ENCODE results near the gene HELZ.

The HELZ gene

GRCh38 chr17:67227488-67227887 is 17.5 kb downstream of the HELZ start:
- no peak for DNase-seq

- DNase-seq, result no peak
These were observed 19.7 kb downstream of the HELZ start for GRCh38 chr17:67225316-67225715.

GRCh38 chr17:67224736-67225135 is 20.3 kb downstream of the HELZ start:
- no peak for DNase-seq

- DNase-seq, result peak; percentile 26
These were observed 21.1 kb downstream of the HELZ start for GRCh38 chr17:67223924-67224323.

GRCh38 chr17:67221062-67221998 is 23.7 kb downstream of the HELZ start:
- DNase-seq, result peak; percentile 61

GRCh38 chr17:67218385-67218950 is 26.5 kb downstream of the HELZ start:
- no peak for DNase-seq

- DNase-seq, result no peak
These were observed 27.6 kb downstream of the HELZ start for GRCh38 chr17:67217446-67217845.

- no peak for DNase-seq
These were observed 28.2 kb downstream of the HELZ start for GRCh38 chr17:67216578-67217320.

GRCh38 chr17:67215991-67216421 is 29.0 kb downstream of the HELZ start:
- no peak for DNase-seq

GRCh38 chr17:67212714-67213417 is 32.1 kb downstream of the HELZ start:
- DNase-seq, result no peak

GRCh38 chr17:67212231-67212630 is 32.8 kb downstream of the HELZ start:
- no peak for DNase-seq

GRCh38 chr17:67211742-67212141 is 33.3 kb downstream of the HELZ start:
- DNase-seq, result no peak

- no peak for DNase-seq
These were observed 34.1 kb downstream of the HELZ start for GRCh38 chr17:67210915-67211314.

GRCh38 chr17:67208232-67208631 is 36.8 kb downstream of the HELZ start:
- no peak for DNase-seq

GRCh38 chr17:67203818-67204217 is 41.2 kb downstream of the HELZ start:
- DNase-seq, result no peak

GRCh38 chr17:67202503-67202902 is 42.5 kb downstream of the HELZ start:
- DNase-seq, result no peak

- no peak for DNase-seq
These were observed 44.2 kb downstream of the HELZ start for GRCh38 chr17:67200727-67201301.

GRCh38 chr17:67198131-67198530 is 46.9 kb downstream of the HELZ start:
- no peak for DNase-seq

GRCh38 chr17:67197023-67197422 is 48.0 kb downstream of the HELZ start:
- peak; percentile 11 for DNase-seq

- DNase-seq, result no peak
These were observed 48.6 kb downstream of the HELZ start for GRCh38 chr17:67196422-67196821.

- DNase-seq, result no peak
These were observed 50.9 kb downstream of the HELZ start for GRCh38 chr17:67194134-67194533.

- DNase-seq, result no peak
These were observed 57.1 kb downstream of the HELZ start for GRCh38 chr17:67187927-67188326.

GRCh38 chr17:67186782-67187181 is 58.2 kb downstream of the HELZ start:
- no peak for DNase-seq

Data from activated CD4-positive, alpha-beta T cell treated with anti-CD3 and anti-CD28 coated beads, Interleukin-10, Interleukin-2, amounts not matched to agents 100 ng/mL and 50 ng/mL, durations not matched to agents 16 hours and 8 hours (primary cell).